ENCODE results near the gene POLDIP2.

Gene POLDIP2

GRCh38 chr17:28345419-28346198 is 11.7 kb downstream of the POLDIP2 start:
- no peak overlapping the region for H3K4me3 ChIP-seq (ENCODE audit: low read depth, low read length)
- TF ChIP-seq, protein P1, sequence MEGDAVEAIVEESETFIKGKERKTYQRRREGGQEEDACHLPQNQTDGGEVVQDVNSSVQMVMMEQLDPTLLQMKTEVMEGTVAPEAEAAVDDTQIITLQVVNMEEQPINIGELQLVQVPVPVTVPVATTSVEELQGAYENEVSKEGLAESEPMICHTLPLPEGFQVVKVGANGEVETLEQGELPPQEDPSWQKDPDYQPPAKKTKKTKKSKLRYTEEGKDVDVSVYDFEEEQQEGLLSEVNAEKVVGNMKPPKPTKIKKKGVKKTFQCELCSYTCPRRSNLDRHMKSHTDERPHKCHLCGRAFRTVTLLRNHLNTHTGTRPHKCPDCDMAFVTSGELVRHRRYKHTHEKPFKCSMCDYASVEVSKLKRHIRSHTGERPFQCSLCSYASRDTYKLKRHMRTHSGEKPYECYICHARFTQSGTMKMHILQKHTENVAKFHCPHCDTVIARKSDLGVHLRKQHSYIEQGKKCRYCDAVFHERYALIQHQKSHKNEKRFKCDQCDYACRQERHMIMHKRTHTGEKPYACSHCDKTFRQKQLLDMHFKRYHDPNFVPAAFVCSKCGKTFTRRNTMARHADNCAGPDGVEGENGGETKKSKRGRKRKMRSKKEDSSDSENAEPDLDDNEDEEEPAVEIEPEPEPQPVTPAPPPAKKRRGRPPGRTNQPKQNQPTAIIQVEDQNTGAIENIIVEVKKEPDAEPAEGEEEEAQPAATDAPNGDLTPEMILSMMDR (IDR thresholded peaks at IDR 0.05; ENCODE audit: low read depth, low read length), result no peak
- DNase-seq (ENCODE audit: low read depth, low spot score), result peak; percentile 7
- in situ Hi-C loops (cut with HindIII; ENCODE audit: low sequenced_read_pairs), result no loop called here

- no peak for DNase-seq (ENCODE audit: low read depth, low spot score)
These were observed 12.9 kb downstream of the POLDIP2 start for GRCh38 chr17:28344435-28344901.

GRCh38 chr17:28344011-28344410 is 13.3 kb downstream of the POLDIP2 start:
- TF ChIP-seq, protein P1 (IDR thresholded peaks at IDR 0.05; ENCODE audit: low read depth, low read length), result no peak
- H3K4me3 ChIP-seq (ENCODE audit: low read depth, low read length), result no peak overlapping the region
- in situ Hi-C loops (cut with HindIII; ENCODE audit: low sequenced_read_pairs), result no loop called here
- no peak for DNase-seq (ENCODE audit: low read depth, low spot score)

More at GRCh38 chr17:28344435-28344901, 12.9 kb downstream of the POLDIP2 start:
- H3K4me3 ChIP-seq (ENCODE audit: low read depth, low read length), result no peak overlapping the region
- TF ChIP-seq, protein P1 (IDR thresholded peaks at IDR 0.05; ENCODE audit: low read depth, low read length), result no peak
- in situ Hi-C loops (cut with HindIII; ENCODE audit: low sequenced_read_pairs), result no loop called here

DNA sequence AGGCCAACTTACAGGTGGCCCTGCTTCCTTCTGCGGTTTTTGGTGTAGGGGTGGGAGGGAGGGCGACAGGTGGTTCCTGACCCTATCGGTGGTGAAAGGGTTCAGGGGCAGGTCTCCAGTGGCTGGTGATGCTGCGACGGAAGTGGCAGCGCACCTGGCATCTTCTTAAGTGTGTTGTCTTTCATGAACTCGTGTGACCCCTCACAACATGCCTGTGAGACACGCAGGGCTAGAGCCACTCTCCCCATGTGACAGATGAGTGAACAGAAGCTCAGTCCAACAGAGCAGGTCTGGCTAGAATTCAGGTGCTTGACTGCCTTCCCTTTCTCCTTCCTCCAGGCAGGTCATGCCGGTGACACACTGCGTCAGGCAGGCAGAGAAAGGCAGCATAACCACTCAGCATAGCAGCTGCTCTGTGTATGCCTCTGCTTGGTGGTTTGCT is 13.8 kb downstream of the POLDIP2 start:
- H3K4me3 ChIP-seq (ENCODE audit: low read depth, low read length), result no peak overlapping the region
- TF ChIP-seq, protein P1 (IDR thresholded peaks at IDR 0.05; ENCODE audit: low read depth, low read length), result no peak
- in situ Hi-C loops (cut with HindIII; ENCODE audit: low sequenced_read_pairs), result no loop called here
- DNase-seq (ENCODE audit: low read depth, low spot score), result no peak

- H3K4me3 ChIP-seq (ENCODE audit: low read depth, low read length), result no peak overlapping the region
- TF ChIP-seq, protein P1 (IDR thresholded peaks at IDR 0.05; ENCODE audit: low read depth, low read length), result no peak
- DNase-seq (ENCODE audit: low read depth, low spot score), result no peak
- in situ Hi-C loops (cut with HindIII; ENCODE audit: low sequenced_read_pairs), result no loop called here
These were observed 15.0 kb downstream of the POLDIP2 start for GRCh38 chr17:28342313-28342712.

- TF ChIP-seq, protein P1 (IDR thresholded peaks at IDR 0.05; ENCODE audit: low read depth, low read length), result no peak
- no peak for DNase-seq (ENCODE audit: low read depth, low spot score)
- in situ Hi-C loops (cut with HindIII; ENCODE audit: low sequenced_read_pairs), result no loop called here
- H3K4me3 ChIP-seq (ENCODE audit: low read depth, low read length), result no peak overlapping the region
These were observed 15.8 kb downstream of the POLDIP2 start for GRCh38 chr17:28341516-28341915.
